ENCODE results near the gene UNC119.
"Not testable (repeated sequence)": the region's sequence is repeated elsewhere in the genome, so short reads cannot be mapped to it uniquely, and the experiment has no call there.

The UNC119 gene

GRCh38 chr17:28576758-28577465, 24.5 kb upstream of the UNC119 start, which contains the start of gene ALDOC:
Gene ALDOC, minus strand, starts transcription at chr17:28576895. Its CDS starts 1,363 bp downstream, at chr17:28575532.
- H3K4me3 ChIP-seq (ENCODE audit: low read length): peak within 1 kb of the TSS; percentile 54
- peak; percentile 90 for DNase-seq (ENCODE audit: low read depth)
- no peak for TF ChIP-seq CTCF (conservative IDR thresholded peaks at IDR 0.05; ENCODE audit: low read length)

GRCh38 chr17:28576016-28576415, 23.6 kb upstream of the UNC119 start:
- not testable (repeated sequence) for H3K4me3 ChIP-seq (ENCODE audit: low read length); DNase-seq (ENCODE audit: low read depth)

- DNase-seq (ENCODE audit: low read depth): no peak
- no peak overlapping the region for H3K4me3 ChIP-seq (ENCODE audit: low read length)
- TF ChIP-seq CTCF (conservative IDR thresholded peaks at IDR 0.05; ENCODE audit: low read length): no peak
Measured at GRCh38 chr17:28575126-28575795, 22.8 kb upstream of the UNC119 start.

- no peak for TF ChIP-seq CTCF (conservative IDR thresholded peaks at IDR 0.05; ENCODE audit: low read length)
- no peak overlapping the region for H3K4me3 ChIP-seq (ENCODE audit: low read length)
- DNase-seq (ENCODE audit: low read depth): no peak
Measured at GRCh38 chr17:28574526-28574925, 22.1 kb upstream of the UNC119 start.

GRCh38 chr17:28573966-28574480, 21.6 kb upstream of the UNC119 start:
- TF ChIP-seq CTCF (conservative IDR thresholded peaks at IDR 0.05; ENCODE audit: low read length): no peak

GRCh38 chr17:28573521-28573920, 21.1 kb upstream of the UNC119 start:
- TF ChIP-seq CTCF (conservative IDR thresholded peaks at IDR 0.05; ENCODE audit: low read length): no peak
- DNase-seq (ENCODE audit: low read depth): no peak
- H3K4me3 ChIP-seq (ENCODE audit: low read length): no peak overlapping the region

More at GRCh38 chr17:28573966-28574480, 21.6 kb upstream of the UNC119 start:
- DNase-seq (ENCODE audit: low read depth): no peak
- H3K4me3 ChIP-seq (ENCODE audit: low read length): no peak overlapping the region

GRCh38 chr17:28573040-28573380, 20.6 kb upstream of the UNC119 start:
- DNase-seq (ENCODE audit: low read depth): no peak
- H3K4me3 ChIP-seq (ENCODE audit: low read length): no peak overlapping the region
- TF ChIP-seq CTCF (conservative IDR thresholded peaks at IDR 0.05; ENCODE audit: low read length): no peak

All from AG10803 (cell line).